HepG2 (cell line): ENCODE results near the gene GALNT12. TPM values are rescaled to one million over a fixed set of nuclear protein-coding genes. Genes with fewer than 3 reads are reported as not detected.

Experiments used
- ATAC-seq: fragments of 200-7000 bp; cut with Tn5 transposase; 3 replicates; pipeline ENCODE4 v1.9.1; 2020; ENCODE audit warnings: mild to moderate bottlenecking, moderate library complexity
- BruUV-seq: library from RNA; stranded (reverse); fragments of 400-500 nt; replicated peaks from 2 replicates; lab custom pipeline; 2021; lab: Mats Ljungman, UMichigan
- CTCF ChIA-PET: fragments of 300-600 bp; formaldehyde crosslinking; extraction: SDS; loops from one replicate; lab custom pipeline; 2021; ENCODE audit warnings: low total read pairs, inconsistent platforms, low intra/inter-chr PET ratio; lab: Yijun Ruan, JAX
- POLR2A ChIA-PET: fragments of 350-600 bp; sonication (Branson Sonifier 250); formaldehyde crosslinking; loops from one replicate; lab custom pipeline; 2020; ENCODE audit warnings: antibody characterized with exemption, inconsistent platforms; lab: Yijun Ruan, JAX
- DNase-seq: peaks from one replicate; pipeline ENCODE4 v3.0.0-alpha.2; 2015; ENCODE audit warnings: low spot score
- FAIRE-seq: peaks from 3 replicates; lab custom pipeline; 2011; peaks lifted over from hg19 to GRCh38; lab: Jason Lieb, UNC
- H2AFZ ChIP-seq: one replicate; pipeline ENCODE4 v1.6.1; 2011; ENCODE audit warnings: low read length, inconsistent platforms
- H3K27ac ChIP-seq: fragments of 300-600 bp; 3 replicates; pipeline ENCODE4 v1.8.0; 2011; ENCODE audit warnings: mixed run types, mild to moderate bottlenecking, mixed read lengths, low read length, inconsistent platforms; ENCODE audit not compliant: insufficient read depth; ENCODE audit errors: extremely low read length
- H3K27me3 ChIP-seq, 2 experiments: fragments of 200-600 bp in 1 of 2; 2 replicates in 1 of 2; 3 replicates in 1 of 2; pipeline versions ENCODE4 v1.6.0 to v1.8.0; 2011; ENCODE audit warnings: low read length in 2 of 2, mild to moderate bottlenecking in 2 of 2, moderate library complexity in 2 of 2, inconsistent platforms in 1 of 2; ENCODE audit not compliant: insufficient read depth in 2 of 2, control insufficient read depth in 1 of 2
- H3K36me3 ChIP-seq, 2 experiments: fragments of 200-600 bp in 1 of 2; replicated peaks in 1 of 2; 2 replicates in 1 of 2; 3 replicates in 1 of 2; pipeline versions ENCODE4 v1.5.1 to v1.8.0; 2011; ENCODE audit warnings: low read length in 2 of 2, inconsistent platforms in 1 of 2; ENCODE audit not compliant: insufficient read depth in 2 of 2, control insufficient read depth in 1 of 2
- H3K4me1 ChIP-seq: 2 replicates; pipeline ENCODE4 v1.5.1; 2012; ENCODE audit warnings: low read length, inconsistent platforms; ENCODE audit not compliant: insufficient read depth
- H3K4me2 ChIP-seq: 2 replicates; pipeline ENCODE4 v1.6.0; 2011; ENCODE audit warnings: low read depth, low read length, inconsistent platforms
- H3K4me3 ChIP-seq, 3 experiments: fragments of 200-600 bp in 1 of 3; sonication (generic), shearing (Covaris generic) in 1 of 3; replicated peaks in 1 of 3; 2 replicates each; pipeline ENCODE4 v1.5.1; 2011 to 2016; ENCODE audit warnings: low read length in 3 of 3, inconsistent platforms in 2 of 3, low read depth in 2 of 3, mild to moderate bottlenecking in 2 of 3, control low read depth in 1 of 3, mixed read lengths in 1 of 3; ENCODE audit not compliant: insufficient read depth in 1 of 3
- H3K79me2 ChIP-seq: one replicate; pipeline ENCODE4 v1.6.1; 2011; ENCODE audit warnings: low read length, inconsistent platforms; ENCODE audit not compliant: insufficient read depth
- H3K9ac ChIP-seq: 2 replicates; pipeline ENCODE4 v1.6.0; 2011; ENCODE audit warnings: mild to moderate bottlenecking, low read depth, low read length, inconsistent platforms; ENCODE audit not compliant: insufficient read depth
- H3K9me3 ChIP-seq: 2 replicates; pipeline ENCODE4 v1.5.1; 2012; ENCODE audit warnings: mild to moderate bottlenecking, low read length
- H4K20me1 ChIP-seq: 2 replicates; pipeline ENCODE4 v1.6.0; 2011; ENCODE audit warnings: inconsistent platforms, mild to moderate bottlenecking, low read length, moderate library complexity; ENCODE audit not compliant: insufficient read depth
- ARNTL ChIP-seq: sonication (generic); formaldehyde crosslinking; IDR thresholded peaks from 2 replicates; pipeline ENCODE4 v1.4.0; 2020; ENCODE audit warnings: mild to moderate bottlenecking, missing genetic modification reagents
- HIVEP1 ChIP-seq: sonication (generic); formaldehyde crosslinking; IDR thresholded peaks from 2 replicates; pipeline ENCODE4 v1.4.0; 2020; ENCODE audit warnings: mild to moderate bottlenecking, missing genetic modification reagents
- HOXD1 ChIP-seq: sonication (generic); formaldehyde crosslinking; IDR thresholded peaks from 2 replicates; pipeline ENCODE4 v1.5.0; 2020; ENCODE audit warnings: missing genetic modification reagents
- KAT8 ChIP-seq: IDR thresholded peaks from 2 replicates; pipeline ENCODE4 v1.6.1; 2016; ENCODE audit warnings: missing genetic modification reagents, missing compliant biosample characterization
- MATR3 ChIP-seq: sonication (generic); formaldehyde crosslinking; IDR thresholded peaks from 2 replicates; pipeline ENCODE4 v1.4.0; 2020; ENCODE audit warnings: missing genetic modification reagents
- NPAS2 ChIP-seq: sonication (generic); formaldehyde crosslinking; IDR thresholded peaks from 2 replicates; pipeline ENCODE4 v1.8.0; 2022; ENCODE audit warnings: mild to moderate bottlenecking, missing genetic modification reagents, borderline replicate concordance
- NR1H2 ChIP-seq: sonication (generic); formaldehyde crosslinking; IDR thresholded peaks from 2 replicates; pipeline ENCODE4 v1.8.1; 2022; ENCODE audit warnings: low read depth, missing genetic modification reagents, borderline replicate concordance
- ZNF329 ChIP-seq: sonication (generic); formaldehyde crosslinking; IDR thresholded peaks from 2 replicates; pipeline ENCODE4 v1.9.0; 2021; ENCODE audit warnings: low read depth, mild to moderate bottlenecking, missing genetic modification reagents
- ZNF781 ChIP-seq: sonication (generic); formaldehyde crosslinking; IDR thresholded peaks from 2 replicates; pipeline ENCODE4 v1.5.1; 2020; ENCODE audit warnings: borderline replicate concordance, mild to moderate bottlenecking, missing genetic modification reagents; ENCODE audit errors: not compliant biosample characterization
- ZNF841 ChIP-seq: sonication (generic); formaldehyde crosslinking; IDR thresholded peaks from 2 replicates; pipeline ENCODE4 v1.8.1; 2023; ENCODE audit warnings: missing genetic modification reagents, borderline replicate concordance
- ZNF878 ChIP-seq: sonication (generic); formaldehyde crosslinking; IDR thresholded peaks from 2 replicates; pipeline ENCODE4 v1.8.1; 2023; ENCODE audit warnings: mild to moderate bottlenecking, missing genetic modification reagents, moderate library complexity
- ZZZ3 ChIP-seq: sonication (generic); formaldehyde crosslinking; IDR thresholded peaks from 2 replicates; pipeline ENCODE4 v1.4.0; 2020; ENCODE audit warnings: missing genetic modification reagents, mild to moderate bottlenecking, borderline replicate concordance
- WGBS: methylation state at CpG from one replicate; pipeline ENCODE4 v1.1.6; 2017; ENCODE audit warnings: low lambda C conversion rate; 5-methylcytosine and 5-hydroxymethylcytosine counted together
- in situ Hi-C: cut with HindIII; loops from 2 replicates; pipeline ENCODE4 v1.10.0; 2017; ENCODE audit warnings: low pct_unique_long_range_greater_than_20kb; ENCODE audit not compliant: extremely low pct_ligation_motif_present
- intact Hi-C: fragments of 100-400 bp; cut with micrococcal nuclease; formaldehyde crosslinking; loops from one replicate; pipeline ENCODE4 v1.10.0; 2022; ENCODE audit not compliant: unreplicated experiment
- polyA plus RNA-seq, 8 experiments: library from polyadenylated mRNA; depleted of rRNA in 3 of 8; stranded (reverse) in 7 of 8; unstranded in 1 of 8; fragments of >200 nt; fragmentation: Illumina TruSeq in 4 of 8; extraction: Trizol in 4 of 8; gene quantifications; 2 replicates each; pipeline versions ENCODE4 v1.2.1 to v1.2.3, GENCODE V29; 2011 to 2016; ENCODE audit warnings: low read depth in 4 of 8, missing spikeins in 1 of 8, mixed read lengths in 1 of 8; ENCODE audit not compliant: insufficient read depth in 1 of 8
- total RNA-seq, 5 experiments: library from RNA; depleted of rRNA; stranded (reverse); fragments of >200 nt; fragmentation: Illumina TruSeq; extraction: Trizol; gene quantifications; 2 replicates each; pipeline ENCODE4 v1.2.3, GENCODE V29; 2016; ENCODE audit warnings: low read depth in 1 of 5
- TF ChIP-seq, protein P1 (sequence below): IDR thresholded peaks from 2 replicates; pipeline ENCODE4 v1.6.1; 2018; ENCODE audit warnings: missing genetic modification reagents
- TF ChIP-seq, protein P2 (sequence below): IDR thresholded peaks from 2 replicates; pipeline ENCODE4 v1.6.1; 2012; ENCODE audit warnings: low read depth, low read length, improper control_type of control experiment
- TF ChIP-seq, protein P3 (sequence below): IDR thresholded peaks from 2 replicates; pipeline ENCODE4 v1.6.1; 2016; ENCODE audit warnings: mild to moderate bottlenecking

Gene GALNT12
- total and polyA plus RNA-seq, 2 of the 13 experiments (the other 11 are each of a cell fraction or from before 2014, with no cell fraction given): 0.07 TPM; not detected in 1

DNA sequence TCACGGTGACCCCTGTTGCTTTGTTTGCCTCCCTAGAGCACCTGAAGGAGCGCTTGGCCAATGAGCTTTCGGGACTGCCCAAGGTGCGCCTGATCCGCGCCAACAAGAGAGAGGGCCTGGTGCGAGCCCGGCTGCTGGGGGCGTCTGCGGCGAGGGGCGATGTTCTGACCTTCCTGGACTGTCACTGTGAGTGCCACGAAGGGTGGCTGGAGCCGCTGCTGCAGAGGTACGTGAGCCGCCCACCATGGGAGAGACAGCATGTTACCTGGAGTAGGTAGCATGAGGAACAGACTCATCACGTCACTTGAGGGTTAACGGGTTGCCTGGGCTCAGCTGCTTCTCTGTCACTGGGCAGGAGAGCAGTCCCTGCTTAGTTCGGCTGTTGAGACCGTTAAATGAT, 19.2 kb downstream of the GALNT12 start:
- ChIA-PET POLR2A (no interaction called here), CTCF (no interaction called here)
- DNase-seq (no peak), ATAC-seq (no peak), FAIRE-seq (no peak)
- BruUV-seq: no TSS peak
- Histone ChIP-seq H4K20me1 (no peaks in the 10 kb centered on the region), H3K79me2 (no peaks in the 10 kb centered on the region), H3K36me3 (no peaks in the 10 kb centered on the region), H3K4me2 (no peak overlapping the region), H2AFZ (no peak overlapping the region), H3K9ac (no peak overlapping the region), H3K27ac (no peak overlapping the region), H3K4me3 (no peak overlapping the region), H3K4me1 (no peaks in the 10 kb centered on the region), H3K27me3 (peaks cover 0 to 18% of the 10 kb centered on the region in 2 experiments; a peak in 3 of 5 replicates), H3K9me3 (no peaks in the 10 kb centered on the region)
- in situ Hi-C loops (no loop called here), intact Hi-C loops (no loop called here)
- WGBS: 46% methylated on average over 2 of the region's 20 CpGs
- no peak for TF ChIP-seq ZNF329
- no peak for TF ChIP-seq HOXD1 (CRISPR knock-in tag)
- TF ChIP-seq, protein P1, sequence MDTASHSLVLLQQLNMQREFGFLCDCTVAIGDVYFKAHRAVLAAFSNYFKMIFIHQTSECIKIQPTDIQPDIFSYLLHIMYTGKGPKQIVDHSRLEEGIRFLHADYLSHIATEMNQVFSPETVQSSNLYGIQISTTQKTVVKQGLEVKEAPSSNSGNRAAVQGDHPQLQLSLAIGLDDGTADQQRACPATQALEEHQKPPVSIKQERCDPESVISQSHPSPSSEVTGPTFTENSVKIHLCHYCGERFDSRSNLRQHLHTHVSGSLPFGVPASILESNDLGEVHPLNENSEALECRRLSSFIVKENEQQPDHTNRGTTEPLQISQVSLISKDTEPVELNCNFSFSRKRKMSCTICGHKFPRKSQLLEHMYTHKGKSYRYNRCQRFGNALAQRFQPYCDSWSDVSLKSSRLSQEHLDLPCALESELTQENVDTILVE: no peak
- no peak for TF ChIP-seq ZNF781 (CRISPR knock-in tag)
- no peak for TF ChIP-seq ZZZ3 (CRISPR knock-in tag)
- TF ChIP-seq ARNTL (CRISPR knock-in tag): no peak
- no peak for TF ChIP-seq MATR3 (CRISPR knock-in tag)
- TF ChIP-seq NPAS2: no peak
- TF ChIP-seq NR1H2 (CRISPR knock-in tag): no peak
- TF ChIP-seq ZNF878 (CRISPR knock-in tag): no peak
- TF ChIP-seq HIVEP1 (CRISPR knock-in tag): no peak
- TF ChIP-seq, protein P2, sequence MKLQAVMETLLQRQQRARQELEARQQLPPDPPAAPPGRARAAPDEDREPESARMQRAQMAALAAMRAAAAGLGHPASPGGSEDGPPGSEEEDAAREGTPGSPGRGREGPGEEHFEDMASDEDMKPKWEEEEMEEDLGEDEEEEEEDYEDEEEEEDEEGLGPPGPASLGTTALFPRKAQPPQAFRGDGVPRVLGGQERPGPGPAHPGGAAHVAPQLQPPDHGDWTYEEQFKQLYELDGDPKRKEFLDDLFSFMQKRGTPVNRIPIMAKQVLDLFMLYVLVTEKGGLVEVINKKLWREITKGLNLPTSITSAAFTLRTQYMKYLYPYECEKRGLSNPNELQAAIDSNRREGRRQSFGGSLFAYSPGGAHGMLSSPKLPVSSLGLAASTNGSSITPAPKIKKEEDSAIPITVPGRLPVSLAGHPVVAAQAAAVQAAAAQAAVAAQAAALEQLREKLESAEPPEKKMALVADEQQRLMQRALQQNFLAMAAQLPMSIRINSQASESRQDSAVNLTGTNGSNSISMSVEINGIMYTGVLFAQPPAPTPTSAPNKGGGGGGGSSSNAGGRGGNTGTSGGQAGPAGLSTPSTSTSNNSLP: no peak
- TF ChIP-seq KAT8 (CRISPR knock-in tag): no peak
- TF ChIP-seq ZNF841 (CRISPR knock-in tag): no peak
- TF ChIP-seq, protein P3, sequence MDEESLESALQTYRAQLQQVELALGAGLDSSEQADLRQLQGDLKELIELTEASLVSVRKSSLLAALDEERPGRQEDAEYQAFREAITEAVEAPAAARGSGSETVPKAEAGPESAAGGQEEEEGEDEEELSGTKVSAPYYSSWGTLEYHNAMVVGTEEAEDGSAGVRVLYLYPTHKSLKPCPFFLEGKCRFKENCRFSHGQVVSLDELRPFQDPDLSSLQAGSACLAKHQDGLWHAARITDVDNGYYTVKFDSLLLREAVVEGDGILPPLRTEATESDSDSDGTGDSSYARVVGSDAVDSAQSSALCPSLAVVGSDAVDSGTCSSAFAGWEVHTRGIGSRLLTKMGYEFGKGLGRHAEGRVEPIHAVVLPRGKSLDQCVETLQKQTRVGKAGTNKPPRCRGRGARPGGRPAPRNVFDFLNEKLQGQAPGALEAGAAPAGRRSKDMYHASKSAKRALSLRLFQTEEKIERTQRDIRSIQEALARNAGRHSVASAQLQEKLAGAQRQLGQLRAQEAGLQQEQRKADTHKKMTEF (CRISPR knock-in tag): no peak
- TF ChIP-seq, all 625 proteins: peak for 0
